Measurements from ENCODE around the gene COMMD1. TPM values are rescaled to one million over a fixed set of nuclear protein-coding genes. Genes with fewer than 3 reads are reported as not detected.

The COMMD1 gene
- total and polyA plus RNA-seq, 2 donors (not counting 3 experiments of a cell fraction or from before 2014, with no cell fraction given), result 39.5 to 57.1 TPM

DNA sequence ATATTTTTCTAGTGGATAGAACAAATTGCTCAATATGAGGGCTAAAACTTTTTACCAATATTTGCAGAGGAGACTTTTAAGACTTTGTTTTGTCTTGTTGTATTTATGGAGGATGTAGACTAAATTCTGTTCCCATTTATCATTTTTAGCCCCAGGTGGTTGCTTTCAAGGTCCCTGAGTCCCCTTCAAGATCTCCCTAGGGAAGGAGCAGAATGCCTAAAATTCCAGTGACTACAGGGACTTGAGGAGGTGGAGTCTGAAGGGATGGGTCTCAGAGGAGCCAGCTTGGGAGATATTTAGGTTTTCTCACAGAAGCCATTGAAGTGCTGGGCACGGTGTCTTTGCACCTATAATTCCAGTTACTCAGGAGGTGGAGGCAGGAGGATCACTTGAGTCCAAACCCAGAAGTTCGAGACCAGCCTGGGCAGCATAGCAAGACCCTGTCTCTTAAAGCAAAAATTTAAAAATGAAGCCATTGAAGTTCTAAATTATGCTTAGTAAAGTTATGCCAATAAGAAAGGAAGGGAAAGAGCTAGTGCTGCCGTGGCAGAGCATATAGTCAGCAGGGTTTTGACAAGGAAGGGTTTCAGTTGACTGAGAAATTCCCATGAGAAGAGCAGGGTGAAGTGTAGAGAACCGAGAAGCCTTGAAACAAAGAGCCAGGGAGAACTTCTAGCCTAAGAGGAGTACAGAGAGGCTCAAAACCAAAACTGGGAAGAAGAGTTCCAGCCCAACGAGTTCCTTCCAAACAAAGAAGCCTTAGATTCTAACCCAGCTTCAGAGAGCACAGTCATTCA, 43.4 kb downstream of the COMMD1 start:
- no peaks in the 10 kb centered on the region for H3K36me3 ChIP-seq (ENCODE audit: control insufficient read depth in 2 of 2, extremely low read depth in 1 of 2, insufficient read depth in 2 of 2, low read length in 2 of 2)
- dilution Hi-C loops (cut with MboI; ENCODE audit: extremely low pct_ligation_motif_present, low sequenced_read_pairs) (no loop called here), intact Hi-C loops (cut with micrococcal nuclease) (no loop called here)
- no peak overlapping the region for H3K9ac ChIP-seq (replicated peaks; ENCODE audit: extremely low read depth, insufficient read depth, low read length)
- no peak overlapping the region for H2AFZ ChIP-seq (ENCODE audit: low read depth, low read length)
- FAIRE-seq, result no peak
- no peak for DNase-seq (ENCODE audit: low read depth, low spot score)
- H3K27ac ChIP-seq (ENCODE audit: insufficient read depth, low read depth, low read length), result no peak overlapping the region
- no peak overlapping the region for H3K4me2 ChIP-seq (ENCODE audit: insufficient read depth, low read length)
- H3K9me1 ChIP-seq (replicated peaks; ENCODE audit: control insufficient read depth, extremely low read depth, insufficient read depth, low read length), result no peaks in the 10 kb centered on the region
- H3K27me3 ChIP-seq (ENCODE audit: control insufficient read depth in 2 of 2, insufficient read depth in 2 of 2, low read length in 2 of 2), result no peaks in the 10 kb centered on the region
- H3K79me2 ChIP-seq (ENCODE audit: control insufficient read depth, insufficient read depth, low read length), result no peaks in the 10 kb centered on the region
- no peaks in the 10 kb centered on the region for H3K4me1 ChIP-seq (ENCODE audit: control insufficient read depth, extremely low read depth, insufficient read depth, low read length)
- no TSS peak for BruUV-seq (replicated peaks)
- H4K20me1 ChIP-seq (replicated peaks; ENCODE audit: control insufficient read depth, extremely low read depth, insufficient read depth, low read length), result no peaks in the 10 kb centered on the region
- no peaks in the 10 kb centered on the region for H3K9me3 ChIP-seq (replicated peaks; ENCODE audit: control insufficient read depth, insufficient read depth, low read length)
- POLR2A ChIA-PET, result no interaction called here
- CTCF ChIA-PET, result no interaction called here
- no peak overlapping the region for H3K4me3 ChIP-seq (replicated peaks in 1 of 3; ENCODE audit: insufficient read depth in 1 of 3, low read depth in 1 of 3, low read length in 3 of 3)
- no peak for TF ChIP-seq FOS (IDR thresholded peaks at IDR 0.05; ENCODE audit: borderline replicate concordance, insufficient read depth, low read length)
- TF ChIP-seq, protein P1, sequence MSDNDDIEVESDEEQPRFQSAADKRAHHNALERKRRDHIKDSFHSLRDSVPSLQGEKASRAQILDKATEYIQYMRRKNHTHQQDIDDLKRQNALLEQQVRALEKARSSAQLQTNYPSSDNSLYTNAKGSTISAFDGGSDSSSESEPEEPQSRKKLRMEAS (IDR thresholded peaks at IDR 0.05; ENCODE audit: insufficient read depth, insufficient read length), result no peak
- no peak for TF ChIP-seq POLR2AphosphoS5 (IDR thresholded peaks at IDR 0.05; ENCODE audit: insufficient read depth, low read depth, low read length)
- TF ChIP-seq JUN (IDR thresholded peaks at IDR 0.05; ENCODE audit: borderline replicate concordance, insufficient read depth, insufficient read length, low read depth), result no peak
- TF ChIP-seq MYC (IDR thresholded peaks at IDR 0.05; ENCODE audit: low read depth, low read length), result no peak
- no peak for TF ChIP-seq EZH2 (IDR thresholded peaks at IDR 0.05; ENCODE audit: borderline replicate concordance, low read depth, low read length, severe bottlenecking)
- TF ChIP-seq, protein P2, sequence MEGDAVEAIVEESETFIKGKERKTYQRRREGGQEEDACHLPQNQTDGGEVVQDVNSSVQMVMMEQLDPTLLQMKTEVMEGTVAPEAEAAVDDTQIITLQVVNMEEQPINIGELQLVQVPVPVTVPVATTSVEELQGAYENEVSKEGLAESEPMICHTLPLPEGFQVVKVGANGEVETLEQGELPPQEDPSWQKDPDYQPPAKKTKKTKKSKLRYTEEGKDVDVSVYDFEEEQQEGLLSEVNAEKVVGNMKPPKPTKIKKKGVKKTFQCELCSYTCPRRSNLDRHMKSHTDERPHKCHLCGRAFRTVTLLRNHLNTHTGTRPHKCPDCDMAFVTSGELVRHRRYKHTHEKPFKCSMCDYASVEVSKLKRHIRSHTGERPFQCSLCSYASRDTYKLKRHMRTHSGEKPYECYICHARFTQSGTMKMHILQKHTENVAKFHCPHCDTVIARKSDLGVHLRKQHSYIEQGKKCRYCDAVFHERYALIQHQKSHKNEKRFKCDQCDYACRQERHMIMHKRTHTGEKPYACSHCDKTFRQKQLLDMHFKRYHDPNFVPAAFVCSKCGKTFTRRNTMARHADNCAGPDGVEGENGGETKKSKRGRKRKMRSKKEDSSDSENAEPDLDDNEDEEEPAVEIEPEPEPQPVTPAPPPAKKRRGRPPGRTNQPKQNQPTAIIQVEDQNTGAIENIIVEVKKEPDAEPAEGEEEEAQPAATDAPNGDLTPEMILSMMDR (IDR thresholded peaks at IDR 0.05; ENCODE audit: extremely low read depth in 1 of 2, insufficient read depth in 1 of 2, low read depth in 1 of 2, low read length in 2 of 2), result no peak
- TF ChIP-seq GATA2 (IDR thresholded peaks at IDR 0.05; ENCODE audit: insufficient read depth, insufficient read length, low read depth, low read length), result no peak
- no peak for TF ChIP-seq POLR2A (IDR thresholded peaks at IDR 0.05; ENCODE audit: low read depth, low read length)
